PC-9 (cell line): Measurements from ENCODE around the gene RNASE8. TPM values are rescaled to one million over a fixed set of nuclear protein-coding genes. Genes with fewer than 3 reads are reported as not detected.

Experiments
- BruUV-seq: library from RNA; stranded (reverse); fragments of 400-500 nt; replicated peaks from 2 replicates; lab custom pipeline; 2021; lab: Mats Ljungman, UMichigan
- CTCF ChIA-PET: fragments of 300-600 bp; sonication (Branson Sonifier 250); formaldehyde crosslinking; loops from one replicate; lab custom pipeline; 2022; ENCODE audit warnings: antibody characterized with exemption; lab: Charles Lee
- POLR2A ChIA-PET: fragments of 300-600 bp; sonication (Branson Sonifier 250); formaldehyde crosslinking; loops from one replicate; lab custom pipeline; 2022; ENCODE audit warnings: antibody characterized with exemption; ENCODE audit not compliant: unreplicated experiment; lab: Charles Lee
- DNase-seq, 2 experiments: peaks; one replicate each; pipeline versions ENCODE4 v3.0.0 to v3.0.0-alpha.2; 2015 to 2022; ENCODE audit warnings: mixed read lengths in 1 of 2
- H2AFZ ChIP-seq: fragments of 200-600 bp; sonication (generic); 2 replicates; pipeline ENCODE4 v1.8.1; 2017; ENCODE audit warnings: antibody characterized with exemption
- H3F3A ChIP-seq: fragments of 200-600 bp; sonication (generic); 2 replicates; pipeline ENCODE4 v1.8.1; 2017; ENCODE audit warnings: antibody characterized with exemption, mild to moderate bottlenecking, low read depth; ENCODE audit not compliant: insufficient read depth
- H3K27ac ChIP-seq: fragments of 200-600 bp; sonication (generic); 2 replicates; pipeline ENCODE4 v1.6.1; 2016; ENCODE audit warnings: mixed run types
- H3K27me3 ChIP-seq: fragments of 200-600 bp; sonication (generic); 2 replicates; pipeline ENCODE4 v1.6.1; 2016; ENCODE audit warnings: low read depth, mixed run types; ENCODE audit not compliant: insufficient read depth
- H3K36me3 ChIP-seq: fragments of 200-600 bp; sonication (generic); 2 replicates; pipeline ENCODE4 v1.6.1; 2016; ENCODE audit warnings: low read depth, mixed run types
- H3K4me1 ChIP-seq: fragments of 200-600 bp; sonication (generic); replicated peaks from 2 replicates; pipeline ENCODE4 v1.6.1; 2016; ENCODE audit warnings: mixed run types; ENCODE audit not compliant: insufficient read depth
- H3K4me2 ChIP-seq: fragments of 200-600 bp; sonication (generic); 2 replicates; pipeline ENCODE4 v1.6.1; 2017; ENCODE audit warnings: mixed run types
- H3K4me3 ChIP-seq: fragments of 200-600 bp; sonication (generic); 2 replicates; pipeline ENCODE4 v1.6.1; 2016; ENCODE audit warnings: mixed run types
- H3K79me2 ChIP-seq: fragments of 200-600 bp; sonication (generic); 2 replicates; pipeline ENCODE4 v1.6.1; 2017; ENCODE audit warnings: low read depth, mixed run types
- H3K9me2 ChIP-seq: fragments of 200-600 bp; sonication (generic); 2 replicates; pipeline ENCODE4 v1.8.1; 2017; ENCODE audit warnings: mild to moderate bottlenecking; ENCODE audit not compliant: insufficient read depth
- H3K9me3 ChIP-seq: fragments of 200-600 bp; sonication (generic); 2 replicates; pipeline ENCODE4 v1.8.1; 2016; ENCODE audit warnings: low read depth; ENCODE audit not compliant: insufficient read depth
- H4K20me1 ChIP-seq: fragments of 200-600 bp; sonication (generic); 2 replicates; pipeline ENCODE4 v1.8.1; 2017; ENCODE audit not compliant: insufficient read depth
- CTCF ChIP-seq: fragments of 200-600 bp; sonication (generic); conservative IDR thresholded peaks from 2 replicates; pipeline ENCODE4 v1.6.1; 2017; ENCODE audit warnings: mixed run types, antibody characterized with exemption, mild to moderate bottlenecking, moderate library complexity
- EZH2 ChIP-seq: fragments of 200-600 bp; sonication (generic); IDR thresholded peaks from 2 replicates; pipeline ENCODE4 v1.8.0; 2017; ENCODE audit warnings: antibody characterized with exemption, low read depth
- intact Hi-C: fragments of 100-400 bp; cut with micrococcal nuclease; formaldehyde crosslinking; loops from one replicate; pipeline ENCODE4 v1.10.0; 2022; ENCODE audit not compliant: unreplicated experiment
- total RNA-seq: library from RNA; stranded (reverse); gene quantifications from 2 replicates; pipeline ENCODE4 v1.2.3, GENCODE V29; 2021

The RNASE8 gene
- total RNA-seq, 1 experiment from 2014 or later, result not detected

- no peaks in the 10 kb centered on the region for H3K79me2 ChIP-seq
- CTCF ChIA-PET, result no interaction called here
- intact Hi-C loops, result no loop called here
These were observed 2.9 kb upstream of the RNASE8 start for GRCh38 chr14:21054768-21055145.

GRCh38 chr14:21055432-21056117 lies 2.0 kb upstream of the RNASE8 start:
- Histone ChIP-seq H3K9me3 (no peaks in the 10 kb centered on the region), H3K27me3 (no peaks in the 10 kb centered on the region), H3F3A (no peaks in the 10 kb centered on the region), H3K4me1 (no peaks in the 10 kb centered on the region), H3K27ac (no peak overlapping the region), H2AFZ (no peak overlapping the region), H3K79me2 (no peaks in the 10 kb centered on the region), H3K9me2 (no peaks in the 10 kb centered on the region), H3K36me3 (no peaks in the 10 kb centered on the region), H4K20me1 (no peaks in the 10 kb centered on the region), H3K4me2 (no peak overlapping the region), H3K4me3 (no peak overlapping the region)
- ChIA-PET CTCF (no interaction called here), POLR2A (no interaction called here)
- DNase-seq, result no peak
- intact Hi-C loops, result no loop called here
- TF ChIP-seq EZH2, result no peak
- TF ChIP-seq CTCF, result no peak
- BruUV-seq, result no TSS peak

More at GRCh38 chr14:21054768-21055145, 2.9 kb upstream of the RNASE8 start:
- DNase-seq, result no peak
- no peak overlapping the region for H2AFZ ChIP-seq
- no peaks in the 10 kb centered on the region for H3K9me3 ChIP-seq
- no peaks in the 10 kb centered on the region for H4K20me1 ChIP-seq
- no peak overlapping the region for H3K27ac ChIP-seq
- POLR2A ChIA-PET, result no interaction called here
- H3K9me2 ChIP-seq, result no peaks in the 10 kb centered on the region
- H3K27me3 ChIP-seq, result no peaks in the 10 kb centered on the region
- no peak overlapping the region for H3K4me2 ChIP-seq
- no peak overlapping the region for H3K4me3 ChIP-seq
- no TSS peak for BruUV-seq
- H3K36me3 ChIP-seq, result no peaks in the 10 kb centered on the region
- no peaks in the 10 kb centered on the region for H3K4me1 ChIP-seq
- TF ChIP-seq CTCF (no peak), EZH2 (no peak)
- no peaks in the 10 kb centered on the region for H3F3A ChIP-seq

- Histone ChIP-seq H3K79me2 (no peaks in the 10 kb centered on the region), H3K27me3 (no peaks in the 10 kb centered on the region), H3K27ac (no peak overlapping the region), H3K4me2 (no peak overlapping the region), H3K4me3 (no peak overlapping the region), H2AFZ (no peak overlapping the region), H3K9me3 (no peaks in the 10 kb centered on the region), H3F3A (no peaks in the 10 kb centered on the region), H3K4me1 (no peaks in the 10 kb centered on the region), H3K36me3 (no peaks in the 10 kb centered on the region), H4K20me1 (no peaks in the 10 kb centered on the region), H3K9me2 (no peaks in the 10 kb centered on the region)
- POLR2A ChIA-PET, result no interaction called here
- TF ChIP-seq CTCF, result no peak
- no peak for TF ChIP-seq EZH2
- intact Hi-C loops, result no loop called here
- DNase-seq, result no peak
- CTCF ChIA-PET, result no interaction called here
- BruUV-seq, result no TSS peak
These were observed 980 bp upstream of the RNASE8 start for GRCh38 chr14:21056520-21057163.
